IMR-90 (cell line): ENCODE measurements around the gene POMGNT2.

Experiments
- MAFK ChIP-seq: IDR thresholded peaks from 2 replicates; pipeline ENCODE4 v1.6.1; 2012; ENCODE audit warnings: low read depth, low read length, improper control_type of control experiment
- POLR2A ChIP-seq: IDR thresholded peaks from 2 replicates; pipeline ENCODE4 v1.6.1; 2012; ENCODE audit warnings: mild to moderate bottlenecking, low read depth, low read length
- TF ChIP-seq, protein P1 (sequence below): conservative IDR thresholded peaks from 2 replicates; pipeline ENCODE4 v1.5.1; 2012; ENCODE audit warnings: mild to moderate bottlenecking, low read depth, low read length, improper control_type of control experiment

DNA sequence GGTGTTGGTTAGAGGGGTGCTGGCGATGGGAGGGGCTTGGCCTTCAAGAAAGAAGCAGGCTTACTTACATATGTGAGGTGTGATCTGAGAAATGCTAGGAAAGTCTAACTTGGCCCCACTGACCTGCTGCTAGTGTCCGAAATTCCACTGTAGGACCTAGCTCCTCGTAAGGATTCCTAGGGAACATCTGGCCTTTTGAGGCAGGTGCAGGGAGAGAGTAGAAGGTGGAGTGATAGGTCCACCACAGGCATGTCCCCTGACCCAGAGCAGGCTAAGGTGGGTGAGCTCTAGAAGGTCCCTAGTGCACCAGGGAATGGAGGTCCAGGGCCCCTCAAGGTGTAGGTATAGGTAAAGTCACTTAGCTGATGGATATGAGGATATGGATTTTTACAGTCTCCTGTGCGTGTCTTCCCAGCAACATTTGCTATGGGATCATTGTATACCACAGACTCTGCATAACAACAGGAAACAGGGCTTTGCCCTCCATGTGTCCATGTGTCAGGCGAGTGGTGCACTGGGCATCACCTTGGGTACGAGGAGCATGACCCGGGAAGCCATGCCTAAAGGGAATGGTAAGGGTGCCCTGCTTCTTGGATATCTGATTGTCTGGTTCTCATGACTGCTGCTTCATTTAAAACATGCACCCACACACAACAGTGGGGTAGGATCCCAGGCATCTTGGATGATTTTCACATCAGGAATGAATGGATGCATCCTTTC, 32.6 kb downstream of the POMGNT2 start:
- TF ChIP-seq MAFK (no peak), POLR2A (no peak)
- TF ChIP-seq, protein P1, sequence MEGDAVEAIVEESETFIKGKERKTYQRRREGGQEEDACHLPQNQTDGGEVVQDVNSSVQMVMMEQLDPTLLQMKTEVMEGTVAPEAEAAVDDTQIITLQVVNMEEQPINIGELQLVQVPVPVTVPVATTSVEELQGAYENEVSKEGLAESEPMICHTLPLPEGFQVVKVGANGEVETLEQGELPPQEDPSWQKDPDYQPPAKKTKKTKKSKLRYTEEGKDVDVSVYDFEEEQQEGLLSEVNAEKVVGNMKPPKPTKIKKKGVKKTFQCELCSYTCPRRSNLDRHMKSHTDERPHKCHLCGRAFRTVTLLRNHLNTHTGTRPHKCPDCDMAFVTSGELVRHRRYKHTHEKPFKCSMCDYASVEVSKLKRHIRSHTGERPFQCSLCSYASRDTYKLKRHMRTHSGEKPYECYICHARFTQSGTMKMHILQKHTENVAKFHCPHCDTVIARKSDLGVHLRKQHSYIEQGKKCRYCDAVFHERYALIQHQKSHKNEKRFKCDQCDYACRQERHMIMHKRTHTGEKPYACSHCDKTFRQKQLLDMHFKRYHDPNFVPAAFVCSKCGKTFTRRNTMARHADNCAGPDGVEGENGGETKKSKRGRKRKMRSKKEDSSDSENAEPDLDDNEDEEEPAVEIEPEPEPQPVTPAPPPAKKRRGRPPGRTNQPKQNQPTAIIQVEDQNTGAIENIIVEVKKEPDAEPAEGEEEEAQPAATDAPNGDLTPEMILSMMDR = no peak
